ENCODE data around the gene C4BPA.

C4BPA gene

DNA sequence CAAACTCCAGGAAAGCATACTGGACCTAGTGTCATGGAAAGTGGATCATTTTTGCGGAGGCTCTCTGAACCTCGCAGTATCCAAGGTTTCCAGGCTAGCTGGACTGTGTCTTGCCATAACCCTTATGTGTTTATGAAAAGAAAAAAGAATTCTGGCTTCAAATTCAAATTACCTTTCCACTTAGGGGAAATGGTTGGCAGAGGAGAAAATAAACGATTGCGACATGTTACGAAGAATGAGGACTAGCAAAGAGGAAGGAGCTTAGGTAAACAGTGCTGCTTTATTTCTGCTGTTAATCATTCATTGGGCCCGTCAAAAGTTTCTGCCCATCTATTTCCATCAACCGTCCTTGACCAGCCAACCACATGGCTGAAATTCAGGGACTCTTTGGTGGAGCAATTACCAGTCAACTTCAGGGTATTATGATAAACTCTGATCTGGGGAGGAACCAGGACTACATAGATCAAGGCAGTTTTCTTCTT is at the start of gene C4BPA:
TSS of gene C4BPA (plus strand) at position 342 of the 482 bp plus-strand sequence. CDS start 8,793 bp downstream, outside the sequence.
- no peak for DNase-seq

GRCh38 chr1:207054491-207054890 is 49.5 kb upstream of the C4BPA start:
- DNase-seq: no peak

DNA sequence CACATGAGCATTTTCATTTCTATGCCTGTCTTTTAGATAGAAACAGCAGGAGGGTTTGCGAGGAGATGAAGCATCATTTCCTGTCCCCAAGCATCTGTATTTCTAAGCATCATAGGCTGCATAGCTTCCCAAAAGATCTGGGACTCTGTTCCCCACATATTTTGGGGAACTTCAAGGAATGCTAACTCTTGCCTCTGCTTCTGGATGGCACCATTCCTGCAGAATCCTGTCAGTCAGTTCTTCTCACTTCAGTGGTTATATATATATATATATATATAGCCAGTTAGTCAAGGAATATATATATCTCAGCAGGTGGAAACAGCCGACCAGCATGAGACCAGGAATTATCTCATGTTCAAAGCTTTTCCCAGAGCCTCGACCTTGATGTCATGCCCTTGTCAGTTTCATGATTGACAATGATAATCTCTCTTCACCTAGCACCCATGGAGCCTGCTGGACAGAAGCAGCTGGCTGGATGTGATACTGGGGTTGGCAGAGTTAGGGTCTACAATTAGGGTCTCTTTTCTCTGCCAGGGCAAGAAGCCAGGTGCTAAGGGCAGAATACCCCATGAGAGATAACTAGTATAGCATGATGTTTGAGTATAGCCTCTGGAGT is 48.5 kb upstream of the C4BPA start:
- no peak for DNase-seq

- DNase-seq: no peak
Observed at GRCh38 chr1:207056673-207057072, 47.4 kb upstream of the C4BPA start.

DNA sequence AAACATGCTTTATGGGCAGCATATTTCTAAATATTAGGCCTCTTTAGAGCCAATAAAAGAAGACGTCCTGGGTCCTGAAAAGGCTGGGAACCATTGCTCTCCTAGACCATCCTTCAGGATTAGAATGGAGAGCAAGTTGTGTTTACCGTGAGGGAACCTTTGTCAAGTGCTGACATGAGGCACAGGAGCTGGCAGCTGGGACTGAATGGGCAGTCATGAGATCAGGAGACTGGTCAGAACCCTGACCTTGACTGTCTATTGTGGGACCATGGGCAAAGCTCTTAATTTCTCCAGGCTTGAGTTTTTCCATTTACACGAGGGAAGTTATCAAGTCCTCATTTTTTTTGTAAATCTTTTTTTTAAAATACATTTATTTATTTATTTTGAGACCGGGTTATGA is 45.8 kb upstream of the C4BPA start:
- DNase-seq: no peak

- DNase-seq: peak; percentile 87
Observed at GRCh38 chr1:207058878-207059867, 44.9 kb upstream of the C4BPA start.

- no peak for DNase-seq
Observed at GRCh38 chr1:207059881-207060280, 44.2 kb upstream of the C4BPA start.

DNA sequence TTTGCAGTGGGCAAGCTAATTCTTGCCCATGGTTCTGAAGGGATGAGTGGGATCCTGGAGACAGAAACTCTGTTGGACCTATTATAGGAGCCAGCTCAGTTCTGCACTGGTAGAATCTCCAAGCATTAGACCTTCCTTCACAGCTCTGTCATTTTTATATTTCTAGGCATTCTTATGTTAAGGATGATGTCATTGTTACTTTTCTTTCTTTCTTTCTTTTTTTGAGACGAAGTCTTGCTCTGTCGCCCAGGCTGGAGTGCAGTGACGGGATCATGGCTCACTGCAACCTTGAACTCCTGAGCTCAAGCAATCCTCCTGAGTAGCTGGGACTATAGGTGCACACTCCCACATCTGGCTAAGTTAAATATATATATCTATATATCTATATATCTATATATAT is 43.4 kb upstream of the C4BPA start:
- DNase-seq: no peak

DNA sequence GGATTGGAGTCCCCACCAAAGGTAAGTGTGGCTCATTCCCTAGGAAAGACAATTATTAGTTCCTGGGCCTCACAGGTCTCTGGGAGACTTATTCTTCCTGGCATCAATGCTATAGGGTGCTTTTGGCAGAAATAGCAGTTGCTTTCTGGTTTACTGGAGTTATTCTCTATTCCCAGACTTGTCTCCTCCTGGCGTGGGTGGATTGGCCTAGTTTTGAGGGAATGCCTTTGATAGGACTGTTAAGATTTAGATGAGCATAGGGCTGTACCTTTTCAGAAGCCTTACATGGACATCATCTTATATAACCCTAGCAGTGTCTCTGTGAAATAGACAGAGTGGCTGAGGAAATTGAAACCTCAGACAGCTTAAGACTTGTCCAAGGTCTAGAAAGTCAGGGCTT is 42.0 kb upstream of the C4BPA start:
- no peak for DNase-seq

- no peak for DNase-seq
Observed at GRCh38 chr1:207063014-207063413, 41.0 kb upstream of the C4BPA start.

- DNase-seq: no peak
Observed at GRCh38 chr1:207064561-207064960, 39.5 kb upstream of the C4BPA start.

DNA sequence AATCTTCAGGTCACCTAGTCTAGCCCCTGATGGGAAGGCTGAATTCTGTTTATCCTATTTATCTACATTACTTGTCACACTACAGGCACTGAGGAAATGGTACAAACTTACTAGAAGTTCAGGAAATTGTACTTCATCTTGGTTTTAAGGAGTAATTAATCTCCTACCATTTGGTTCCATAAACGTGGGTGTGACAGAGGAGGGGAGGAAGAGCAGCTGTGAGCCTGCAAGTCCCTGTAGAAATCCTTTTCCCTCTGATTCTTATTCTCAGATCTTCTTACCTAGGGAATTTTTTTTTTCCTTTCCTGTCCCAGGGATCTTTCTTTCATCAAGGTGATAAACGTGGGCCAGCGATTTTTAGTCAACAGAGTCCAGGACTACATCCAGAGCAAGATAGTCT is 36.8 kb upstream of the C4BPA start:
- no peak for DNase-seq

DNA sequence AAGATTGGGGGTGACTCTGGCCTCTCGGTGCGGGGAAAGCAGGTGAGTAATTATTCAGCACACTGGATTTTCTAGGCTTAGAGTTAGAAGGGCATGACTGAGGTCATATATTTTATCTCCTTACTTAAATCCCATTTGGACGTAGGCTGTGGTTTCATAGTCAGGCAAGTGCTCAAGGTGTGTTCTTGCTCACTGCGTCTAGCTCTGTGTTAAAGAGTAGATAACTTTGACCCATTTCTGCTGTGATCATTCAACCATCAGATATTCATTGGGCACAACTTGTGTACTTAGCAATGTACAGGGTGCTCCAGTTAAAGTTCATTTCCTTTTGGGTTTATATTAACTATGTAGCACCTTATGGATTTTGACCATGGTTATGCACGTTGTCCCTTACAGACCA is 36.4 kb upstream of the C4BPA start:
- DNase-seq: no peak

GRCh38 chr1:207069061-207069460 is 35.0 kb upstream of the C4BPA start:
- DNase-seq: no peak

GRCh38 chr1:207069858-207070506 is 34.1 kb upstream of the C4BPA start:
- no peak for DNase-seq

GRCh38 chr1:207070811-207071210 is 33.2 kb upstream of the C4BPA start:
- no peak for DNase-seq

DNA sequence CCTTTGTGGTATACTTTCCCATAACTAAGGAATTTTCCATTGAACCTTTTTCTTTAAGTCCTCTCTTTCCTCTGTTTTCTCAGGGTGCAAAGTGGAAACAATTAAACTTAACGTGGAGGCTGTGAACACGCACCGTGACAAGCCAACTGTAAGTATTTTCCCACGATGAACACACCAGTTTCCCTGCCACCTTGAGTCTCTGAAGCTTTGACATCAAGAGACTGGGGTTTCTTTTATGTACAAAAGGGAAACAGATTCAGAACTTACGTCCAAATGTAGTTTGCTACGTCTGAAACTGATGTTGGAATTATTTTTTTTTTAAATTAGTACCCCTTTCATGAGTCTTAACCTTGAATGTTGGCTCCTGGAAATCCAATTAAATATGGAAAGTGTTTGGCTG is 32.6 kb upstream of the C4BPA start:
- no peak for DNase-seq

DNA sequence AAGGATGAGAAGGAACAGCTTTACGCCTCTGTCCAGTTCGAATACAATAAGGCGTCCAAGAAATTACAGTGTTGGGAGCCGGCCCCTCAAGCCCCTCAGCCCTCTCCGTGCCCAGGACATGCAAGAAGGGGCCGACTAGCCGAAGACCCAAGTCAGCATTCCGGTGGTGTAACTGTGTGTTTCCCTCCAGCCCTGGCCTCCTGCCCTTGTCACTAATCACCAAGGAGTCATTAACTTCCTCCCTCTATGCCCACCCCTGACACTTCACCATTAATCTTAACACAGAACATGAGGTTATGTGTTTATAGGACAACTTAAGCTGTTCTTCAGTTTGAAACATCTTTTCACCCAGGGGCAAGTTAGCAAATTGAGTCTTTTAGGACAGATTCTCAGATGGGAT is 31.8 kb upstream of the C4BPA start:
- no peak for DNase-seq

DNA sequence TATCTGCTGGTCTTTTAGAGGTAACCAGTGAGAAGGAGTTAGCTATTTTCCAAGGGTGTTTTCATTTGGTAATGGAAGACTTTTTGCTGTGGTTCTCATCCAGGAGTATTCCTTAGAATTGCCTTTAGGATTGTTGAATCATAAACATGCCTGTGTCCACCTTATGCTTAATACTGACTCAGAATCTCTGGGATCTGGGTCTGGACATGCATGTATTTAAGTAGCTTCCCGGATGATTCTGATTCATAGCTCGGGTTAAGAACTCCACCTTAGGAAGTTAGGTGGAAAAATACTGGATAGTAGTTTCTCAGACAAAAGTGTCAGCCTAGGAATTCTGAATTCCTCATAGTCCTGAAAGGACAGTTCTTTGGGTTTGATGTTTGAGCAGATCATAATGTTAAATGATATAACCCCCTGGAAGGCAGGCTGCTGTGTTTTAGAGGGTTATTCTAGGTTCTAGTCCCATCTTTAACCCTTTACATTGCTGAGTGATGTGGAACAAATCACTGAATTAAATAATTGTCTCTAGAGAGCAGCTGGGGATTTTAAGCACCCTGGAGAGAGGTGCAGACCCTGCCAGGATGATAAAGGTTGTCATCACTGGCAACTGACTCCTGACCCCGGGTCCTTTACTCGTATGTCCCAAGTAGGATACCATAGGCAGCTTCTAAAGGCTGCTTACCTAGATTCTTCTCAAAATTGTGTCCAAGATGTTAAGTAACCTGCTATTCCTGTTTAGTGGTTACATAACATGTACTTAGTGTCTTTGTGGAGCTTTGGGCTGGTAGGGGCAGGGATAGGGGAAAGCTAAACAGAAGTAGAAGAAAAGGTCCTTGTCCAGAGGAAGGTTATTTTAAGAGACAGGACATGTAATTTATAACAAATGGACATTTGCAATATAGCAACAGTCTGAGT is 29.9 kb upstream of the C4BPA start:
- no peak for DNase-seq

DNA sequence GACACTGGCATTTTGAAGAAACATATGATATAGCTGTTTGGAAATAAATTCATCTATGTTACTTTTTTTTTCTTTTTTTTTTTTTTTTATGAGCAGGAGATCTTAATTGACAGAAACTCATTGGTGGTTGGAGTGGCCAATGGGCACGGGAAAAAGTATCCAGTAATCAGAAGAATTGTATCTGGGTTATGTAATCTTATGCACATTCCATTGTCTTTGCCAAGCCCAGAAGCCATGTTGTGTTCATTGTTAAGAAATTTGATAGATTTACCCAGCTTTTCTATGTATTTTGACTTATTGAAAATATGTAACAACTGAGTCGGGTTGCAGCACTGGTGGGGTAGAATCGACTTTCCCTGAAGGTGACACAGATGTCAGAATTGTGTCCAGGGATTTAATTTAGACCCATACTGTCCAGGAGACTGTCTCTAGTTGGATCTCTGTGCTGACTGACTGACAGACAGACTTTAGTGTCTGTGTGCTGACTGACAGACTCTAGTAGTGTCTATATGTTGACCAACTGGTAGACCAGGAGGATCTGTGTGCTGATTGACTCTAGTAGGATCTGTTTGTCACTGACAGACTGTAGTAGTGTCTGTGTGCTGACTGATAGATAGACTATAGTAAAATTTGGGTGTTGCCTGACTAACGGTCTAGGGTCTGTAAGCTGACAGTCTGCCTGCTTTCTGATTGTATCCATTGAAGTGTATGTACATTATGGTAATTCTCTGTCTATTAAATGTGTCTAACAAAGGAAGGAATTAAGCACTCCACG is 27.7 kb upstream of the C4BPA start:
- DNase-seq: no peak

DNA sequence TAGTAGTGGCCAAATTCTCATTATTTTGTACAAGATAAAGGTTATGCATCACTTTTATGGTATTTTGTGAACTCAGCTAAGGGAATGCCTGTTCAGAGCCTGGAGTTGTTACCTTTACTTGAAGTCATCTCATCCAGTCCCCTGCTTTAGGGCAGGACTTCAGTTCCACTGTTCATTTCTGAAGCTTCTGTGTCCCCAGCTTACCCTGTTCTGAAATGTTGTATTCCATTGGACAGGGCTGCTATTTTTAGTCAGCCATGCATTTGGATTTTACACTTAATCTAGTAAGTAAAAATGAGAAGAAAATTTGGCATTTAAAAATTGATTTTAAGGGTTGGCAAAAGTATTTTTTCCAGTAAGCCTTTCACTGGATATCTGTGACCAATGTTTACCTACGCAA is 27.0 kb upstream of the C4BPA start:
- DNase-seq: no peak

Measured in NCI-H1436 treated with DMSO at 0.1 percent for 48 hours (cell line).